Aorta (tissue), 5 donors: ENCODE results near the gene PCK2. TPM values are rescaled to one million over a fixed set of nuclear protein-coding genes. Genes with fewer than 3 reads are reported as not detected.

Experiments used
- ATAC-seq: fragments of 200-7000 bp; cut with Tn5 transposase; one replicate; pipeline ENCODE4 v1.9.1; 2022; ENCODE audit warnings: moderate library complexity; ENCODE audit not compliant: low FRiP score
- DNase-seq, 2 donors: peaks; one replicate each; pipeline ENCODE4 v3.0.0-alpha.2; 2020
- H3K27ac ChIP-seq, 2 donors: one replicate each; pipeline ENCODE4 v1.5.1; 2013; ENCODE audit warnings: low read length in 2 of 2, mild to moderate bottlenecking in 2 of 2, moderate library complexity in 2 of 2, control low read depth in 1 of 2, inconsistent platforms in 1 of 2, low read depth in 1 of 2
- H3K27me3 ChIP-seq, 2 donors: one replicate each; pipeline ENCODE4 v1.6.1; 2013; ENCODE audit warnings: control low read depth in 1 of 2, low read length in 1 of 2, mild to moderate bottlenecking in 1 of 2, moderate library complexity in 1 of 2; ENCODE audit not compliant: insufficient read depth in 2 of 2, control insufficient read depth in 1 of 2
- H3K36me3 ChIP-seq, 2 donors: one replicate each; pipeline ENCODE4 v1.6.1; 2013; ENCODE audit warnings: control low read depth in 1 of 2, low read length in 1 of 2, mild to moderate bottlenecking in 1 of 2; ENCODE audit not compliant: insufficient read depth in 2 of 2, control insufficient read depth in 1 of 2
- H3K4me1 ChIP-seq, 2 donors: one replicate each; pipeline ENCODE4 v1.6.1; 2013; ENCODE audit warnings: low read length in 2 of 2, control low read depth in 1 of 2, mild to moderate bottlenecking in 1 of 2, moderate library complexity in 1 of 2; ENCODE audit not compliant: insufficient read depth in 2 of 2, control insufficient read depth in 1 of 2
- H3K4me3 ChIP-seq, 2 donors: one replicate each; pipeline ENCODE4 v1.5.1; 2013; ENCODE audit warnings: low read length in 2 of 2, control low read depth in 1 of 2, mild to moderate bottlenecking in 1 of 2
- H3K9me3 ChIP-seq: one replicate; pipeline ENCODE4 v1.6.1; 2013; ENCODE audit warnings: mild to moderate bottlenecking, low read length; ENCODE audit not compliant: control insufficient read depth
- WGBS, 2 donors: extraction: QIAGEN DNeasy Blood & Tissue Kit; methylation state at CpG; one replicate each; pipeline ENCODE4 v1.1.7; 2013; 5-methylcytosine and 5-hydroxymethylcytosine counted together
- intact Hi-C, 2 donors: fragments of 100-400 bp; cut with DNase I; formaldehyde crosslinking; loops; one replicate each; pipeline versions ENCODE4 v1.14.2 to v1.15.0; 2022
- polyA plus RNA-seq, 2 donors: library from polyadenylated mRNA; stranded (reverse); fragments of 200-250 nt; gene quantifications; one replicate each; pipeline ENCODE4 v1.2.3, GENCODE V29; 2013
- total RNA-seq, 2 donors: library from RNA; stranded (reverse); fragmentation: NEBNext Ultra II Directional; extraction: Animal tissue kit (Norgen Biotek cat#: 25700); gene quantifications; one replicate each; pipeline ENCODE4 v1.2.1, GENCODE V29; 2021
- donor health status: healthy with polysubstance abuse.
- donor health status: Bipolar disorder and iron deficiency.
- donor health status: DM: no; HTN: no; CAD: no.
- donor health status: DM: no; HTN: no; CAD: no.
- donor health status: DM: yes; HTN: yes; CAD: no.

PCK2 gene
- total and polyA plus RNA-seq, 4 donors = 14.7 to 82.5 (median 21.1) TPM

- H3K4me3 ChIP-seq = no peak overlapping the region
- no peaks in the 10 kb centered on the region for H3K36me3 ChIP-seq
- no peaks in the 10 kb centered on the region for H3K27me3 ChIP-seq
- WGBS, 2 donors = 92% methylated on average over 8 of the region's 8 CpGs
- no peaks in the 10 kb centered on the region for H3K4me1 ChIP-seq
- no peak overlapping the region for H3K27ac ChIP-seq
- intact Hi-C loops = no loop called here
- ATAC-seq (no peak), DNase-seq (peak; percentile 38 to 39)
- H3K9me3 ChIP-seq = no peaks in the 10 kb centered on the region
These were observed 2.6 kb downstream of the PCK2 start for GRCh38 chr14:24096545-24097181.

- Histone ChIP-seq H3K4me3 (no peak overlapping the region), H3K4me1 (no peaks in the 10 kb centered on the region), H3K9me3 (no peaks in the 10 kb centered on the region), H3K36me3 (no peaks in the 10 kb centered on the region), H3K27ac (no peak overlapping the region), H3K27me3 (no peaks in the 10 kb centered on the region)
- no peak for ATAC-seq
- 94% methylated on average over 16 of the region's 16 CpGs for WGBS, 2 donors
- peak; percentile 37 to 73 for DNase-seq
- intact Hi-C loops = no loop called here
These were observed 4.3 kb downstream of the PCK2 start for GRCh38 chr14:24098229-24098926.

DNA sequence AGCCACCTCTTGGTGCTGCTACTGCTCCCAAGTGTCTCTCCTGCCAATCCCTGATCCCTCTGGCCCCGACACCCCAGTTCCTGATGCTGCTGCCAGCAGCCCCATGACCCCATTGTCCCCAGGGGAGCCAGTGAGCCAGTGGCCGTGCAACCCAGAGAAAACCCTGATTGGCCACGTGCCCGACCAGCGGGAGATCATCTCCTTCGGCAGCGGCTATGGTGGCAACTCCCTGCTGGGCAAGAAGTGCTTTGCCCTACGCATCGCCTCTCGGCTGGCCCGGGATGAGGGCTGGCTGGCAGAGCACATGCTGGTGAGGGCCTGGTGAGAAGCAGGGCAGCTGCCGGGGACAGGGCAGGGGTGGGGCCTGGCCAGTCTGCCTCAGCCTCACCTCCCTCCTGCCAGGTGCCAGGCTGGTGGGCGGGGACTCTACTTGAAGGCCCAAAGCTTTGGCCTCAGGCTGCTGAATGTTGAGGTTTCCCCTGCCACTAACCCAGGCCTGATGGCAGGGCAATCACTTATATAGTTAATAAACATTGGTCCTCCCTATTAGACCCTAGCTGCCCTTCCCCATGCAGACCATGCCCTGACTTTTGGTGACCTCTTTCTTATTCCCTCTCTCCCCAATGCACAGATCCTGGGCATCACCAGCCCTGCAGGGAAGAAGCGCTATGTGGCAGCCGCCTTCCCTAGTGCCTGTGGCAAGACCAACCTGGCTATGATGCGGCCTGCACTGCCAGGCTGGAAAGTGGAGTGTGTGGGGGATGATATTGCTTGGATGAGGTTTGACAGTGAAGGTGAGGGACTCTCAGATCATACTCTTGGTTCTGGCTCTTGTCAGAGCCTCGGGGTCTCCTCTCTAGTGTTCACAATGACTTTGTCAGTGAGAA, 5.1 kb downstream of the PCK2 start:
- Histone ChIP-seq H3K4me1 (no peaks in the 10 kb centered on the region), H3K27ac (no peak overlapping the region), H3K27me3 (no peaks in the 10 kb centered on the region), H3K36me3 (no peaks in the 10 kb centered on the region), H3K4me3 (no peak overlapping the region), H3K9me3 (no peaks in the 10 kb centered on the region)
- 85 to 87% methylated on average over 17 of the region's 17 CpGs for WGBS, 2 donors
- ATAC-seq = no peak
- intact Hi-C loops = no loop called here
- peak; percentile 38 to 72 for DNase-seq

GRCh38 chr14:24100197-24100981, 6.3 kb downstream of the PCK2 start:
- ATAC-seq (no peak), DNase-seq (no peak)
- H3K27me3 ChIP-seq = no peaks in the 10 kb centered on the region
- no peaks in the 10 kb centered on the region for H3K9me3 ChIP-seq
- no peak overlapping the region for H3K4me3 ChIP-seq
- 74 to 81% methylated on average over 4 of the region's 4 CpGs for WGBS, 2 donors
- H3K27ac ChIP-seq = no peak overlapping the region
- no peaks in the 10 kb centered on the region for H3K36me3 ChIP-seq
- intact Hi-C loops = no loop called here
- H3K4me1 ChIP-seq = no peaks in the 10 kb centered on the region

GRCh38 chr14:24100982-24101494, 6.9 kb downstream of the PCK2 start:
- 94 to 97% methylated on average over 3 of the region's 3 CpGs for WGBS, 2 donors
- Histone ChIP-seq H3K4me3 (no peak overlapping the region), H3K36me3 (no peaks in the 10 kb centered on the region), H3K27ac (no peak overlapping the region), H3K4me1 (no peaks in the 10 kb centered on the region), H3K27me3 (no peaks in the 10 kb centered on the region), H3K9me3 (no peaks in the 10 kb centered on the region)
- intact Hi-C loops = no loop called here
- DNase-seq (peak in 1 of 2 donors; percentile 17), ATAC-seq (no peak)

DNA sequence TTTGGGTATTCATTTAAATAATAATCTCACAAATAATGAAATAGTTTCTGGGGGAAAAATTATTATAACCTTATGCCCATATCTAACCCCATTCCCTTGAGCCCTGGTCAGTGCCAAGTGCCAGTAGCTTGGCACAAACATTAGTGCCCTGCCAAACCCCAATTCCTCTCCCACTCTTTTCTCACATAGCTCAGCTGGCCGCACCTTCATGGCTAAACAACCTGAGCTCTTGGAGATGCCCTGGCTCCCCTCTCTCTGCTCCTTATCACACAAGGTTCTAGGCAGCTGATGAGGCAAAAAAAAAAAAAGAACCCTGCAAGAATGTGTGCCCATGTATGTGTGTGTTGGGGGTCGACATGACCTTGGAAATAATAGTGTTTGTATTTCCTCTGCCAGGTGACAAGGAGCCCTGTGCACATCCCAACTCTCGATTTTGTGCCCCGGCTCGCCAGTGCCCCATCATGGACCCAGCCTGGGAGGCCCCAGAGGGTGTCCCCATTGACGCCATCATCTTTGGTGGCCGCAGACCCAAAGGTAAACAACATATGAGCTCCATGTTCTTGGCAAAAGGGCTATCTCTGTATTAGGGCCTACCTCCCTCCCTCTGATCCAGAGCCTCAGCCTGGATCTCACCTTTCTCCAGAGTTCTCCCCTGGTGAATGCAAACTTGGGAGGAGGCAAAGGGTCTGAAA, 8.4 kb downstream of the PCK2 start:
- no peaks in the 10 kb centered on the region for H3K36me3 ChIP-seq
- ATAC-seq (no peak), DNase-seq (peak in 1 of 2 donors; percentile 24)
- no peaks in the 10 kb centered on the region for H3K4me1 ChIP-seq
- no peaks in the 10 kb centered on the region for H3K27me3 ChIP-seq
- 88 to 89% methylated on average over 7 of the region's 7 CpGs for WGBS, 2 donors
- H3K9me3 ChIP-seq = no peaks in the 10 kb centered on the region
- no peak overlapping the region for H3K4me3 ChIP-seq
- intact Hi-C loops = no loop called here
- no peak overlapping the region for H3K27ac ChIP-seq

GRCh38 chr14:24103451-24103850, 9.3 kb downstream of the PCK2 start:
- DNase-seq (peak in 1 of 2 donors; percentile 26), ATAC-seq (no peak)
- H3K27me3 ChIP-seq = no peaks in the 10 kb centered on the region
- 91 to 93% methylated on average over 13 of the region's 13 CpGs for WGBS, 2 donors
- no peak overlapping the region for H3K4me3 ChIP-seq
- no peaks in the 10 kb centered on the region for H3K4me1 ChIP-seq
- no peak overlapping the region for H3K27ac ChIP-seq
- no peaks in the 10 kb centered on the region for H3K36me3 ChIP-seq
- H3K9me3 ChIP-seq = no peaks in the 10 kb centered on the region
- intact Hi-C loops = no loop called here
